Liver (tissue), 9 donors: ENCODE data around the gene ENPP7. TPM values are rescaled to one million over a fixed set of nuclear protein-coding genes. Genes with fewer than 3 reads are reported as not detected.

Experiments used
- DNase-seq: peaks from one replicate; pipeline ENCODE4 v3.0.0-alpha.2; 2017; ENCODE audit warnings: low spot score
- H3K27ac ChIP-seq, 2 donors: one replicate each; pipeline ENCODE4 v1.7.0; 2013; ENCODE audit warnings: inconsistent platforms in 2 of 2, low read length in 2 of 2, control low read depth in 1 of 2, low read depth in 1 of 2, mild to moderate bottlenecking in 1 of 2
- H3K27me3 ChIP-seq, 4 donors: one replicate each; pipeline versions ENCODE4 v1.6.1 to v1.7.0; 2013; ENCODE audit warnings: low read length in 3 of 4, inconsistent platforms in 1 of 4, mild to moderate bottlenecking in 1 of 4, moderate library complexity in 1 of 4; ENCODE audit not compliant: control insufficient read depth in 4 of 4, insufficient read depth in 4 of 4
- H3K36me3 ChIP-seq, 4 donors: one replicate each; pipeline versions ENCODE4 v1.6.1 to v1.7.0; 2013; ENCODE audit warnings: low read length in 3 of 4, mild to moderate bottlenecking in 3 of 4, low read depth in 1 of 4, moderate library complexity in 1 of 4; ENCODE audit not compliant: control insufficient read depth in 4 of 4, insufficient read depth in 3 of 4
- H3K4me1 ChIP-seq, 4 donors: one replicate each; pipeline versions ENCODE4 v1.6.1 to v1.7.0; 2013; ENCODE audit warnings: low read length in 3 of 4, mild to moderate bottlenecking in 3 of 4, moderate library complexity in 1 of 4; ENCODE audit not compliant: control insufficient read depth in 4 of 4, insufficient read depth in 4 of 4
- H3K4me3 ChIP-seq, 3 donors: one replicate each; pipeline versions ENCODE4 v1.6.1 to v1.7.0; 2013; ENCODE audit warnings: low read length in 3 of 3, control low read depth in 1 of 3, low read depth in 1 of 3, mild to moderate bottlenecking in 1 of 3
- H3K9ac ChIP-seq, 2 donors: one replicate each; pipeline ENCODE4 v1.7.0; 2013; ENCODE audit warnings: low read length in 2 of 2, mild to moderate bottlenecking in 2 of 2, moderate library complexity in 2 of 2, control low read depth in 1 of 2, low read depth in 1 of 2
- H3K9me3 ChIP-seq, 4 donors: one replicate each; pipeline versions ENCODE4 v1.6.1 to v1.7.0; 2013; ENCODE audit warnings: low read length in 3 of 4; ENCODE audit not compliant: control insufficient read depth in 4 of 4
- CTCF ChIP-seq: fragments of 150-350 bp; IDR thresholded peaks from 2 replicates; pipeline ENCODE4 v1.5.1; 2017; ENCODE audit warnings: improper control_type of control experiment, low read depth, low read length; ENCODE audit not compliant: missing input control
- EGR1 ChIP-seq, 2 donors: IDR thresholded peaks; 2 replicates each; pipeline ENCODE4 v1.6.1; 2016 to 2018; ENCODE audit warnings: antibody characterized with exemption in 2 of 2, low read depth in 2 of 2
- FOXA1 ChIP-seq: IDR thresholded peaks from 2 replicates; pipeline ENCODE4 v1.6.1; 2016; ENCODE audit warnings: antibody characterized with exemption
- FOXA2 ChIP-seq: IDR thresholded peaks from 2 replicates; pipeline ENCODE4 v1.6.1; 2016; ENCODE audit warnings: antibody characterized with exemption
- GABPA ChIP-seq, 2 donors: IDR thresholded peaks in 1 of 2; conservative IDR thresholded peaks in 1 of 2; 2 replicates each; pipeline ENCODE4 v1.6.1; 2016; ENCODE audit warnings: antibody characterized with exemption in 2 of 2, mild to moderate bottlenecking in 1 of 2, moderate library complexity in 1 of 2
- HNF4A ChIP-seq, 2 donors: conservative IDR thresholded peaks; 2 replicates each; pipeline ENCODE4 v1.6.1; 2016; ENCODE audit warnings: antibody characterized with exemption in 2 of 2, mild to moderate bottlenecking in 2 of 2
- HNF4G ChIP-seq: IDR thresholded peaks from 2 replicates; pipeline ENCODE4 v1.6.1; 2016; ENCODE audit warnings: antibody characterized with exemption
- JUND ChIP-seq, 2 donors: IDR thresholded peaks; 2 replicates each; pipeline ENCODE4 v1.6.1; 2016; ENCODE audit warnings: antibody characterized with exemption in 2 of 2
- MAX ChIP-seq: IDR thresholded peaks from 2 replicates; pipeline ENCODE4 v1.6.1; 2016; ENCODE audit warnings: antibody characterized with exemption
- NR2F2 ChIP-seq: IDR thresholded peaks from 2 replicates; pipeline ENCODE4 v1.6.1; 2016; ENCODE audit warnings: antibody characterized with exemption
- RAD21 ChIP-seq, 2 donors: IDR thresholded peaks; 2 replicates each; pipeline ENCODE4 v1.6.1; 2016; ENCODE audit warnings: antibody characterized with exemption in 2 of 2, mild to moderate bottlenecking in 2 of 2
- REST ChIP-seq: IDR thresholded peaks from 2 replicates; pipeline ENCODE4 v1.6.1; 2016; ENCODE audit warnings: antibody characterized with exemption, mild to moderate bottlenecking
- RXRA ChIP-seq, 2 donors: IDR thresholded peaks; 2 replicates each; pipeline ENCODE4 v1.6.1; 2017 to 2018; ENCODE audit warnings: antibody characterized with exemption in 2 of 2, mild to moderate bottlenecking in 1 of 2
- SP1 ChIP-seq: IDR thresholded peaks from 2 replicates; pipeline ENCODE4 v1.6.1; 2018; ENCODE audit warnings: antibody characterized with exemption, mild to moderate bottlenecking
- TAF1 ChIP-seq: conservative IDR thresholded peaks from 2 replicates; pipeline ENCODE4 v1.6.1; 2016; ENCODE audit warnings: antibody characterized with exemption, mild to moderate bottlenecking
- YY1 ChIP-seq: IDR thresholded peaks from 2 replicates; pipeline ENCODE4 v1.6.1; 2016; ENCODE audit warnings: antibody characterized with exemption, mild to moderate bottlenecking
- WGBS: extraction: QIAGEN DNeasy Blood & Tissue Kit; methylation state at CpG from one replicate; pipeline ENCODE4 v1.1.7; 2013; 5-methylcytosine and 5-hydroxymethylcytosine counted together
- polyA plus RNA-seq, 2 donors: library from polyadenylated mRNA; stranded (reverse) in 1 of 2; unstranded in 1 of 2; fragments of 200-250 nt in 1 of 2; fragments of >200 nt in 1 of 2; fragmentation: Nextera tagmentation in 1 of 2; extraction: Ambion mirVana in 1 of 2; gene quantifications; one replicate each; pipeline versions ENCODE4 v1.2.1 to v1.2.3, GENCODE V29; 2013 to 2015
- total RNA-seq, 2 donors: library from RNA; depleted of rRNA; stranded (reverse); fragments of >200 nt; gene quantifications; one replicate each; pipeline ENCODE4 v1.2.3, GENCODE V29; 2014
- TF ChIP-seq, protein P1 (sequence below): IDR thresholded peaks from 2 replicates; pipeline ENCODE4 v1.6.1; 2016; ENCODE audit warnings: antibody characterized with exemption
- TF ChIP-seq, protein P2 (sequence below): IDR thresholded peaks from 2 replicates; pipeline ENCODE4 v1.6.1; 2016; ENCODE audit warnings: antibody characterized with exemption
- donor health status: healthy.
- donor health status: healthy.
- donor health status: healthy.
- donor health status: healthy.
- donor health status: healthy.

The ENPP7 gene
- total and polyA plus RNA-seq, 4 donors, result 1.7 to 12.0 (median 3.9) TPM

DNA sequence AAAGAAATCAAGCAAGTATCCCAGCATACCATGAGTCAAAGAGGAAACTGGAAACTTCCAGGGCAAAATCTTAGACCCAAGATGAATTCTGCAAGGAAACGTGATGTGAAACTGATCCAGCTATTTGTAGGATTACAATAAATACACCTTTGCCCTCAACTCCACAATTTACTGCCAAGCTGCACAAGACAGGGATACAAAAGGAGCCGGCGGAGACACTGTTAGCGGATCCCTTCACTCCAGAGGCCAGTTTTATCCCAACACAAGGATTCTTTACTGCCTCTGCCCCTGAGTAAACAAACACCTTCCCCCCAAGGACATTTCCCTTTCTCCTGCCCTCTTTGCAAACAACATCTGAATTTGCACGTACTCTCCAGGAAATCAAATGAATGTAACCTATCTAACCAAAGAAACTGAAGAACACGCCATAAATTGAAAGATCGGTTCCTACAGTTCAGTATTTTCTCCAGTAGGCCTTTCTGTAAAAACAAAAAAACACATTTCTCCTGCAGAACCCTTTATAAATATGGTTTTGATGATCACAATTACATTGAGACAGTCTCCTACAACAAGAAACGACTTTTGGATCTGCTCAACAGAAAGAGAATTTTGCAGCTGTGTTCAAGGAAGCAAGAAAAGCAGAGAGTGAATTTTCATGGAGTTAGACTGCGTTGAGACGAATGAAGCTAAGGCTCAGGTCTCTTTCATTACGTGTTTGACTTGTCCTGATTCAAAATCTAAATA lies 45.8 kb downstream of the ENPP7 start:
- TF ChIP-seq JUND (IDR thresholded peaks at IDR 0.05) (no peak), RAD21 (IDR thresholded peaks at IDR 0.05) (no peak), MAX (no peak), GABPA (IDR thresholded peaks at IDR 0.05 in 1 of 2, conservative IDR thresholded peaks at IDR 0.05 in 1 of 2) (no peak), CTCF (no peak), HNF4G (no peak), TAF1 (no peak), YY1 (no peak), HNF4A (conservative IDR thresholded peaks at IDR 0.05) (no peak), REST (no peak), RXRA (IDR thresholded peaks at IDR 0.05) (no peak), EGR1 (IDR thresholded peaks at IDR 0.05; ENCODE audit: low read depth in 2 of 2) (no peak), SP1 (no peak), FOXA2 (no peak), NR2F2 (no peak), FOXA1 (no peak)
- TF ChIP-seq, protein P1, sequence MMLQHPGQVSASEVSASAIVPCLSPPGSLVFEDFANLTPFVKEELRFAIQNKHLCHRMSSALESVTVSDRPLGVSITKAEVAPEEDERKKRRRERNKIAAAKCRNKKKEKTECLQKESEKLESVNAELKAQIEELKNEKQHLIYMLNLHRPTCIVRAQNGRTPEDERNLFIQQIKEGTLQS, result no peak
- TF ChIP-seq, protein P2, sequence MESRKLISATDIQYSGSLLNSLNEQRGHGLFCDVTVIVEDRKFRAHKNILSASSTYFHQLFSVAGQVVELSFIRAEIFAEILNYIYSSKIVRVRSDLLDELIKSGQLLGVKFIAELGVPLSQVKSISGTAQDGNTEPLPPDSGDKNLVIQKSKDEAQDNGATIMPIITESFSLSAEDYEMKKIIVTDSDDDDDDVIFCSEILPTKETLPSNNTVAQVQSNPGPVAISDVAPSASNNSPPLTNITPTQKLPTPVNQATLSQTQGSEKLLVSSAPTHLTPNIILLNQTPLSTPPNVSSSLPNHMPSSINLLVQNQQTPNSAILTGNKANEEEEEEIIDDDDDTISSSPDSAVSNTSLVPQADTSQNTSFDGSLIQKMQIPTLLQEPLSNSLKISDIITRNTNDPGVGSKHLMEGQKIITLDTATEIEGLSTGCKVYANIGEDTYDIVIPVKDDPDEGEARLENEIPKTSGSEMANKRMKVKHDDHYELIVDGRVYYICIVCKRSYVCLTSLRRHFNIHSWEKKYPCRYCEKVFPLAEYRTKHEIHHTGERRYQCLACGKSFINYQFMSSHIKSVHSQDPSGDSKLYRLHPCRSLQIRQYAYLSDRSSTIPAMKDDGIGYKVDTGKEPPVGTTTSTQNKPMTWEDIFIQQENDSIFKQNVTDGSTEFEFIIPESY, result no peak
- no peaks in the 10 kb centered on the region for H3K36me3 ChIP-seq
- no peak overlapping the region for H3K9ac ChIP-seq
- 36% methylated on average over 11 of the region's 11 CpGs for WGBS
- peaks cover 0 to 4% (median 0%) of the 10 kb centered on the region in 4 donors for H3K9me3 ChIP-seq
- peaks cover 6 to 29% (median 17%) of the 10 kb centered on the region in 4 donors for H3K4me1 ChIP-seq
- DNase-seq, result no peak
- H3K27ac ChIP-seq, result peak overlapping the region in 1 of 2 donors; percentile 18
- no peak overlapping the region for H3K4me3 ChIP-seq
- peaks cover 0 to 18% (median 6%) of the 10 kb centered on the region in 4 donors for H3K27me3 ChIP-seq
